HG03457 (cell line): ENCODE measurements around the gene NMRAL1.

Source experiments
- ATAC-seq: cut with Tn5 transposase; IDR thresholded peaks from one replicate; pipeline ENCODE4 v1.9.1; 2021; ENCODE audit warnings: moderate number of reproducible peaks; ENCODE audit not compliant: unreplicated experiment

The NMRAL1 gene

GRCh38 chr16:4505356-4506147, 31.1 kb upstream of the NMRAL1 start:
- no peak for ATAC-seq

GRCh38 chr16:4501071-4501478, 26.6 kb upstream of the NMRAL1 start:
- no peak for ATAC-seq

- no peak for ATAC-seq
Observed at GRCh38 chr16:4500272-4500671, 25.8 kb upstream of the NMRAL1 start.

GRCh38 chr16:4499196-4499555, 24.8 kb upstream of the NMRAL1 start:
- no peak for ATAC-seq

GRCh38 chr16:4498546-4499195, 24.2 kb upstream of the NMRAL1 start:
- no peak for ATAC-seq

- no peak for ATAC-seq
Observed at GRCh38 chr16:4496305-4496704, 21.9 kb upstream of the NMRAL1 start.

- ATAC-seq, result no peak
Observed at GRCh38 chr16:4495766-4496165, 21.3 kb upstream of the NMRAL1 start.

- no peak for ATAC-seq
Observed at GRCh38 chr16:4494746-4495490, 20.5 kb upstream of the NMRAL1 start.

GRCh38 chr16:4491898-4492297, 17.5 kb upstream of the NMRAL1 start:
- ATAC-seq, result no peak

- no peak for ATAC-seq
Observed at GRCh38 chr16:4489030-4489429, 14.6 kb upstream of the NMRAL1 start.

- ATAC-seq, result no peak
Observed at GRCh38 chr16:4488499-4488967, 14.1 kb upstream of the NMRAL1 start.

GRCh38 chr16:4487955-4488498, 13.6 kb upstream of the NMRAL1 start:
- no peak for ATAC-seq

GRCh38 chr16:4486126-4486893, 11.9 kb upstream of the NMRAL1 start:
- no peak for ATAC-seq

- no peak for ATAC-seq
Observed at GRCh38 chr16:4481963-4482362, 7.5 kb upstream of the NMRAL1 start.

GRCh38 chr16:4481526-4481925, 7.1 kb upstream of the NMRAL1 start:
- ATAC-seq, result no peak

- ATAC-seq, result no peak
Observed at GRCh38 chr16:4477966-4478365, 3.5 kb upstream of the NMRAL1 start.

GRCh38 chr16:4475880-4476788, 1.7 kb upstream of the NMRAL1 start, which contains the start of gene HMOX2:
Gene HMOX2 (plus strand): TSS chr16:4476398. CDS start chr16:4505525, 29,127 bp downstream.
- ATAC-seq, result peak; percentile 77

- no peak for ATAC-seq
Observed at GRCh38 chr16:4472880-4473279, 1.5 kb downstream of the NMRAL1 start.

GRCh38 chr16:4471869-4472268, 2.6 kb downstream of the NMRAL1 start:
- no peak for ATAC-seq

GRCh38 chr16:4468972-4469371, 5.5 kb downstream of the NMRAL1 start:
- no peak for ATAC-seq
